ENCODE data around the gene FADS1.

DNA sequence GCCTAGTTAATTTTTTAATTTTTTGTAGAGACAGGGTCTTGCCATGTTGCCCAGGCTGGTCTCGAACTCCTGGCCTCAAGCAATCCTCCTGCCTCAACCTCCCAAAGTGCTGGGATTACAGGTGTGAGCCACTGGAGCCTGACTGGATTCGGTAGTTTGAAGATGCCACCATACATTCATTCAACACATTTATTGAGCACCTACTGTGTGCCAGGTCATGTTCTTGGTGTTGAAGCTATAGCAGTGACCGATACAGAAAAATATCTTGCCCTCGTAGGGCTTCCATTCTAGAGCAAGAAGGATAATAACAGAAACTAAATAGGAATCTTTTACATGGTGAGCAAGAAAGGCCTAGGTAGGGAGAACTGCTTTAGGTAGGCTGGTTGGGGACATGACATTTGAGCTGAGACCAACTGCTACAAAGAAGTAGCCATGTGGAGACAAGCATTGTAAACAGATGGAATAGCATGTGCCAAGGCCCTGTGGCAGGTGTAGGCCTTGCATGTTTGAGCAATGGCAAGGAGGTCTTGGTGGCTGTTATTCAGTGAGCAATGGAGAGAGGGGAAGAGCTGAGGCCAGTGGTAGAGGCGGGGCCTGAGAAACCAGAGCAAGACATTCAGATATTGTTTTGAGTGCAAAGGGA, 66.1 kb downstream of the FADS1 start:
- TF ChIP-seq, protein P1, sequence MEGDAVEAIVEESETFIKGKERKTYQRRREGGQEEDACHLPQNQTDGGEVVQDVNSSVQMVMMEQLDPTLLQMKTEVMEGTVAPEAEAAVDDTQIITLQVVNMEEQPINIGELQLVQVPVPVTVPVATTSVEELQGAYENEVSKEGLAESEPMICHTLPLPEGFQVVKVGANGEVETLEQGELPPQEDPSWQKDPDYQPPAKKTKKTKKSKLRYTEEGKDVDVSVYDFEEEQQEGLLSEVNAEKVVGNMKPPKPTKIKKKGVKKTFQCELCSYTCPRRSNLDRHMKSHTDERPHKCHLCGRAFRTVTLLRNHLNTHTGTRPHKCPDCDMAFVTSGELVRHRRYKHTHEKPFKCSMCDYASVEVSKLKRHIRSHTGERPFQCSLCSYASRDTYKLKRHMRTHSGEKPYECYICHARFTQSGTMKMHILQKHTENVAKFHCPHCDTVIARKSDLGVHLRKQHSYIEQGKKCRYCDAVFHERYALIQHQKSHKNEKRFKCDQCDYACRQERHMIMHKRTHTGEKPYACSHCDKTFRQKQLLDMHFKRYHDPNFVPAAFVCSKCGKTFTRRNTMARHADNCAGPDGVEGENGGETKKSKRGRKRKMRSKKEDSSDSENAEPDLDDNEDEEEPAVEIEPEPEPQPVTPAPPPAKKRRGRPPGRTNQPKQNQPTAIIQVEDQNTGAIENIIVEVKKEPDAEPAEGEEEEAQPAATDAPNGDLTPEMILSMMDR (IDR thresholded peaks at IDR 0.05; ENCODE audit: insufficient read depth, low read length), result no peak
- TF ChIP-seq POLR2AphosphoS5 (IDR thresholded peaks at IDR 0.05; ENCODE audit: low read depth), result no peak
- TF ChIP-seq, protein P2, sequence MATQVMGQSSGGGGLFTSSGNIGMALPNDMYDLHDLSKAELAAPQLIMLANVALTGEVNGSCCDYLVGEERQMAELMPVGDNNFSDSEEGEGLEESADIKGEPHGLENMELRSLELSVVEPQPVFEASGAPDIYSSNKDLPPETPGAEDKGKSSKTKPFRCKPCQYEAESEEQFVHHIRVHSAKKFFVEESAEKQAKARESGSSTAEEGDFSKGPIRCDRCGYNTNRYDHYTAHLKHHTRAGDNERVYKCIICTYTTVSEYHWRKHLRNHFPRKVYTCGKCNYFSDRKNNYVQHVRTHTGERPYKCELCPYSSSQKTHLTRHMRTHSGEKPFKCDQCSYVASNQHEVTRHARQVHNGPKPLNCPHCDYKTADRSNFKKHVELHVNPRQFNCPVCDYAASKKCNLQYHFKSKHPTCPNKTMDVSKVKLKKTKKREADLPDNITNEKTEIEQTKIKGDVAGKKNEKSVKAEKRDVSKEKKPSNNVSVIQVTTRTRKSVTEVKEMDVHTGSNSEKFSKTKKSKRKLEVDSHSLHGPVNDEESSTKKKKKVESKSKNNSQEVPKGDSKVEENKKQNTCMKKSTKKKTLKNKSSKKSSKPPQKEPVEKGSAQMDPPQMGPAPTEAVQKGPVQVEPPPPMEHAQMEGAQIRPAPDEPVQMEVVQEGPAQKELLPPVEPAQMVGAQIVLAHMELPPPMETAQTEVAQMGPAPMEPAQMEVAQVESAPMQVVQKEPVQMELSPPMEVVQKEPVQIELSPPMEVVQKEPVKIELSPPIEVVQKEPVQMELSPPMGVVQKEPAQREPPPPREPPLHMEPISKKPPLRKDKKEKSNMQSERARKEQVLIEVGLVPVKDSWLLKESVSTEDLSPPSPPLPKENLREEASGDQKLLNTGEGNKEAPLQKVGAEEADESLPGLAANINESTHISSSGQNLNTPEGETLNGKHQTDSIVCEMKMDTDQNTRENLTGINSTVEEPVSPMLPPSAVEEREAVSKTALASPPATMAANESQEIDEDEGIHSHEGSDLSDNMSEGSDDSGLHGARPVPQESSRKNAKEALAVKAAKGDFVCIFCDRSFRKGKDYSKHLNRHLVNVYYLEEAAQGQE (IDR thresholded peaks at IDR 0.05; ENCODE audit: insufficient replicate concordance, low read depth), result no peak
- TF ChIP-seq GABPA (IDR thresholded peaks at IDR 0.05; ENCODE audit: low read depth), result no peak

Measured in HL-60 (cell line).